HEK293 (cell line): ENCODE measurements around the gene CYP26A1.

Source experiments
- CTCF ChIA-PET: fragments of 350-600 bp; formaldehyde crosslinking; extraction: SDS; loops from one replicate; lab custom pipeline; 2021; ENCODE audit warnings: antibody characterized with exemption; lab: Yijun Ruan, JAX
- POLR2A ChIA-PET: fragments of 300-600 bp; formaldehyde crosslinking; extraction: SDS; loops from one replicate; lab custom pipeline; 2020; ENCODE audit warnings: antibody characterized with exemption, inconsistent platforms; lab: Yijun Ruan, JAX
- H3K27ac ChIP-seq: fragments of 200-500 bp; sonication (Bioruptor generic); 2 replicates; pipeline ENCODE4 v1.5.1; 2014; ENCODE audit warnings: low read depth, low read length, control low read depth, inconsistent platforms; ENCODE audit errors: extremely low read depth
- H3K36me3 ChIP-seq, 2 experiments: fragments of 200-500 bp in 1 of 2; sonication (Bioruptor generic) in 1 of 2; 1 replicate in 1 of 2; 2 replicates in 1 of 2; pipeline ENCODE4 v1.5.1; 2014 to 2017; ENCODE audit warnings: inconsistent platforms in 2 of 2, low read length in 2 of 2; ENCODE audit not compliant: control insufficient read depth in 2 of 2, insufficient read depth in 1 of 2
- H3K4me1 ChIP-seq: fragments of 200-500 bp; sonication (Bioruptor generic); 2 replicates; pipeline ENCODE4 v1.5.1; 2014; ENCODE audit warnings: mild to moderate bottlenecking, low read length, inconsistent platforms; ENCODE audit not compliant: control insufficient read depth, insufficient read depth
- H3K4me3 ChIP-seq: 2 replicates; pipeline ENCODE4 v1.5.1; 2011; ENCODE audit warnings: low read depth, mild to moderate bottlenecking, control low read depth, low read length, moderate library complexity
- H3K9me3 ChIP-seq: fragments of 200-500 bp; sonication (Bioruptor generic); 2 replicates; pipeline ENCODE4 v1.5.1; 2014; ENCODE audit warnings: low read depth, low read length, inconsistent platforms; ENCODE audit not compliant: control insufficient read depth, insufficient read depth
- KLF10 ChIP-seq: fragments of 450-650 bp; IDR thresholded peaks from 2 replicates; pipeline ENCODE4 v1.5.1; 2018; ENCODE audit warnings: missing biosample characterization, mild to moderate bottlenecking, missing genetic modification characterization
- MZF1 ChIP-seq: fragments of 450-650 bp; formaldehyde crosslinking; IDR thresholded peaks from 2 replicates; pipeline ENCODE4 v1.5.1; 2017; ENCODE audit warnings: missing biosample characterization, missing genetic modification characterization, borderline replicate concordance
- OSR2 ChIP-seq: fragments of 450-650 bp; formaldehyde crosslinking; IDR thresholded peaks from 2 replicates; pipeline ENCODE4 v1.5.1; 2016; ENCODE audit warnings: missing biosample characterization, missing genetic modification characterization
- PRDM2 ChIP-seq: fragments of 450-650 bp; formaldehyde crosslinking; IDR thresholded peaks from 2 replicates; pipeline ENCODE4 v1.5.1; 2016; ENCODE audit warnings: missing biosample characterization, missing genetic modification characterization, borderline replicate concordance
- TRIM28 ChIP-seq: IDR thresholded peaks from 2 replicates; pipeline ENCODE4 v1.6.1; 2011; ENCODE audit warnings: low read length, control low read depth, borderline replicate concordance
- YY1 ChIP-seq: fragments of 450-650 bp; formaldehyde crosslinking; IDR thresholded peaks from 2 replicates; pipeline ENCODE4 v1.5.1; 2018; ENCODE audit warnings: missing biosample characterization, missing genetic modification characterization
- ZNF138 ChIP-seq: fragments of 450-650 bp; formaldehyde crosslinking; IDR thresholded peaks from 2 replicates; pipeline ENCODE4 v1.5.1; 2016; ENCODE audit warnings: missing biosample characterization, missing genetic modification characterization, borderline replicate concordance
- ZNF174 ChIP-seq: fragments of 450-650 bp; formaldehyde crosslinking; IDR thresholded peaks from 2 replicates; pipeline ENCODE4 v1.5.0; 2017; ENCODE audit warnings: missing biosample characterization, mild to moderate bottlenecking, missing genetic modification characterization
- ZNF23 ChIP-seq: fragments of 450-650 bp; formaldehyde crosslinking; IDR thresholded peaks from 2 replicates; pipeline ENCODE4 v1.5.1; 2016; ENCODE audit warnings: missing biosample characterization, missing genetic modification characterization, borderline replicate concordance
- ZNF292 ChIP-seq: fragments of 450-650 bp; formaldehyde crosslinking; IDR thresholded peaks from 2 replicates; pipeline ENCODE4 v1.5.1; 2016; ENCODE audit warnings: low read depth, missing biosample characterization, missing genetic modification characterization, borderline replicate concordance
- ZNF335 ChIP-seq: fragments of 450-650 bp; formaldehyde crosslinking; conservative IDR thresholded peaks from 2 replicates; pipeline ENCODE4 v1.5.1; 2016; ENCODE audit warnings: missing biosample characterization, missing genetic modification characterization
- ZNF341 ChIP-seq: fragments of 450-650 bp; formaldehyde crosslinking; IDR thresholded peaks from 2 replicates; pipeline ENCODE4; 2016; ENCODE audit warnings: low read depth, missing biosample characterization, missing genetic modification characterization
- ZNF394 ChIP-seq: fragments of 450-650 bp; formaldehyde crosslinking; IDR thresholded peaks from 2 replicates; pipeline ENCODE4 v1.5.1; 2016; ENCODE audit warnings: missing biosample characterization, missing genetic modification characterization, mild to moderate bottlenecking, moderate library complexity, borderline replicate concordance
- ZNF514 ChIP-seq: fragments of 450-650 bp; formaldehyde crosslinking; IDR thresholded peaks from 2 replicates; pipeline ENCODE4 v1.5.1; 2016; ENCODE audit warnings: missing biosample characterization, missing genetic modification characterization
- ZNF521 ChIP-seq: fragments of 450-650 bp; formaldehyde crosslinking; IDR thresholded peaks from 2 replicates; pipeline ENCODE4 v1.5.1; 2017; ENCODE audit warnings: missing biosample characterization, mild to moderate bottlenecking, missing genetic modification characterization
- ZNF555 ChIP-seq: fragments of 450-650 bp; formaldehyde crosslinking; conservative IDR thresholded peaks from 2 replicates; pipeline ENCODE4 v1.5.1; 2017; ENCODE audit warnings: missing biosample characterization, mild to moderate bottlenecking, missing genetic modification characterization, inconsistent platforms
- ZNF560 ChIP-seq: fragments of 450-650 bp; formaldehyde crosslinking; IDR thresholded peaks from 2 replicates; pipeline ENCODE4 v1.5.1; 2017; ENCODE audit warnings: missing biosample characterization, missing genetic modification characterization, borderline replicate concordance
- ZNF610 ChIP-seq: fragments of 450-650 bp; formaldehyde crosslinking; IDR thresholded peaks from 2 replicates; pipeline ENCODE4 v1.5.1; 2016; ENCODE audit warnings: missing biosample characterization, missing genetic modification characterization, borderline replicate concordance
- ZNF624 ChIP-seq: fragments of 450-650 bp; formaldehyde crosslinking; IDR thresholded peaks from 2 replicates; pipeline ENCODE4 v1.5.1; 2017; ENCODE audit warnings: missing biosample characterization, missing genetic modification characterization
- ZNF645 ChIP-seq: fragments of 450-650 bp; formaldehyde crosslinking; IDR thresholded peaks from 2 replicates; pipeline ENCODE4; 2016; ENCODE audit warnings: missing biosample characterization, missing genetic modification characterization
- ZNF654 ChIP-seq: fragments of 450-650 bp; formaldehyde crosslinking; IDR thresholded peaks from 2 replicates; pipeline ENCODE4 v1.5.1; 2016; ENCODE audit warnings: low read depth, missing biosample characterization, missing genetic modification characterization
- ZSCAN23 ChIP-seq: fragments of 450-650 bp; formaldehyde crosslinking; IDR thresholded peaks from 2 replicates; pipeline ENCODE4 v1.5.1; 2016; ENCODE audit warnings: missing biosample characterization, missing genetic modification characterization
- ZSCAN30 ChIP-seq: fragments of 450-650 bp; IDR thresholded peaks from 2 replicates; pipeline ENCODE4 v1.5.1; 2018; ENCODE audit warnings: missing biosample characterization, mild to moderate bottlenecking, missing genetic modification characterization, moderate library complexity
- ZXDB ChIP-seq: fragments of 450-650 bp; formaldehyde crosslinking; IDR thresholded peaks from 2 replicates; pipeline ENCODE4 v1.5.1; 2016; ENCODE audit warnings: missing biosample characterization, missing genetic modification characterization

CYP26A1 gene

GRCh38 chr10:93123766-93124165 lies 50.1 kb downstream of the CYP26A1 start (continued):
- no peak for TF ChIP-seq PRDM2 (tag by site-specific recombination)
- no peak for TF ChIP-seq ZNF341 (tag by site-specific recombination)
- TF ChIP-seq OSR2 (tag by site-specific recombination), result no peak
- TF ChIP-seq ZNF521 (tag by site-specific recombination), result no peak
- TF ChIP-seq ZNF335, result no peak
- TF ChIP-seq ZNF514 (tag by site-specific recombination), result no peak
- no peak for TF ChIP-seq ZNF610

- CTCF ChIA-PET, result no interaction called here
- POLR2A ChIA-PET, result no interaction called here
- no peaks in the 10 kb centered on the region for H3K36me3 ChIP-seq
- H3K9me3 ChIP-seq, result no peaks in the 10 kb centered on the region
- no peak for TF ChIP-seq ZNF174 (tag by site-specific recombination)
- no peak for TF ChIP-seq ZSCAN30
- TF ChIP-seq TRIM28, result no peak
- no peak for TF ChIP-seq ZNF292 (tag by site-specific recombination)
- TF ChIP-seq ZSCAN23 (tag by site-specific recombination), result no peak
- TF ChIP-seq KLF10, result no peak
- no peak for TF ChIP-seq ZNF138 (tag by site-specific recombination)
- TF ChIP-seq ZXDB (tag by site-specific recombination), result no peak
- no peak for TF ChIP-seq ZNF624 (tag by site-specific recombination)
- TF ChIP-seq ZNF654, result no peak
- no peak for TF ChIP-seq ZNF23 (tag by site-specific recombination)
- TF ChIP-seq MZF1, result no peak
- TF ChIP-seq ZNF645, result no peak
- TF ChIP-seq YY1 (tag by site-specific recombination), result no peak
- no peak for TF ChIP-seq ZNF341 (tag by site-specific recombination)
- no peak for TF ChIP-seq ZNF555 (tag by site-specific recombination)
- no peak for TF ChIP-seq ZNF394 (tag by site-specific recombination)
- TF ChIP-seq ZNF560 (tag by site-specific recombination), result no peak
- no peaks in the 10 kb centered on the region for H3K4me1 ChIP-seq
- no peak overlapping the region for H3K4me3 ChIP-seq
- H3K27ac ChIP-seq, result no peak overlapping the region
Observed at GRCh38 chr10:93124580-93125318, 51.1 kb downstream of the CYP26A1 start.
